Transverse colon (tissue), 4 donors: ENCODE results near the gene DRD3.

ENCODE experiments used
- CTCF ChIP-seq, 5 experiments: fragments of 200-600 bp in 3 of 5; fragments of 450-650 bp in 2 of 5; sonication (generic) in 3 of 5; IDR thresholded peaks; 1 replicate in 2 of 5; 2 replicates in 3 of 5; pipeline ENCODE4 v1.5.1; 2016 to 2017; ENCODE audit warnings: antibody characterized with exemption in 5 of 5, inconsistent platforms in 3 of 5, mild to moderate bottlenecking in 2 of 5, moderate library complexity in 1 of 5
- EP300 ChIP-seq: sonication (generic); formaldehyde crosslinking; IDR thresholded peaks from one replicate; pipeline ENCODE4 v1.6.1; 2017; ENCODE audit warnings: antibody characterized with exemption, low read depth
- POLR2A ChIP-seq: fragments of 450-650 bp; IDR thresholded peaks from one replicate; pipeline ENCODE4 v1.6.1; 2016; ENCODE audit warnings: antibody characterized with exemption, mild to moderate bottlenecking, moderate library complexity
- POLR2AphosphoS5 ChIP-seq, 3 donors: sonication (generic); formaldehyde crosslinking; IDR thresholded peaks; one replicate each; pipeline ENCODE4 v1.6.1; 2016; ENCODE audit warnings: antibody characterized with exemption in 3 of 3

DNA sequence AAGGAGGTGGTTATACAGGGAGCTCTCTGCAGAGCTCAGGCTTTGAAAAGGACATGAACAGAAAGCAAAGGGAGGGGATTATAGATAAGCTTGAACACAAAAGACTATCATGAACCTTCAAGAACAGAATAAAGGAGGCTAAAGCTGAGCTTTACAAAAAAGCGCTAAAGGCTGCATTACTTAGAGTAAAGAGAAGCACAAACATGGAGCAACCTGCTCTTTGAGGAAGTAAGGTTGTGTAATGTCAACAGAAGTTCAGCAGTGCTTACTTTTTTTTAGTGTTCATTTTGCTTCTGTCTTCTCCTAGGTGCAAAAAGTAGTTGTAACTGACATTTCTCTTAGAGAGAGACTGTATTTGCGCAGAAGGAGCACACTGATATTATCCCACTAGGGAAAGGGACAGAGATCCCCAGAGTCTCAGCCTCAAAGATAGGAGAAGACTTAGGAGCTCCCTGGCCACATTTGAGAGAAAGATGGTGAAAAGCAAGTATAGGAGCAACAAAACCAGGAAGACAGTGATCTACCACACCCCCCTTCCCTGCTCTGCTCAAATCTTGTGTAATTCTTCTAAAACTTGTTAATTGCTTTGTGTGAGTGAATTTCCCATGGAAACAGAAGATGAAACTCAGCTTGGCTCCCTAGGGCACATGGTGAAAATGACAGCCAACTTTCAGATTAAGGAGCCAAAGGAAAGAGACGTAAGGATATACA, 67.6 kb downstream of the DRD3 start:
- TF ChIP-seq CTCF (IDR thresholded peaks at IDR 0.05) (no peak), POLR2AphosphoS5 (IDR thresholded peaks at IDR 0.05) (no peak), POLR2A (no peak), EP300 (no peak)
